ENCODE data around the gene NXPH1.

GRCh38 chr7:8762803-8763202 is 329.4 kb downstream of the NXPH1 start:
- TF ChIP-seq CTCF (IDR thresholded peaks at IDR 0.05; ENCODE audit: poor library complexity, severe bottlenecking) (no peak), RAD21 (conservative IDR thresholded peaks at IDR 0.05) (no peak), EP300 (conservative IDR thresholded peaks at IDR 0.05; ENCODE audit: poor library complexity, severe bottlenecking) (no peak), TAF1 (IDR thresholded peaks at IDR 0.05; ENCODE audit: low read depth) (no peak), SMC3 (conservative IDR thresholded peaks at IDR 0.05; ENCODE audit: poor library complexity) (no peak)

Measured in neural cell (in vitro differentiated cells).